ENCODE measurements around the gene RTF2.

DNA sequence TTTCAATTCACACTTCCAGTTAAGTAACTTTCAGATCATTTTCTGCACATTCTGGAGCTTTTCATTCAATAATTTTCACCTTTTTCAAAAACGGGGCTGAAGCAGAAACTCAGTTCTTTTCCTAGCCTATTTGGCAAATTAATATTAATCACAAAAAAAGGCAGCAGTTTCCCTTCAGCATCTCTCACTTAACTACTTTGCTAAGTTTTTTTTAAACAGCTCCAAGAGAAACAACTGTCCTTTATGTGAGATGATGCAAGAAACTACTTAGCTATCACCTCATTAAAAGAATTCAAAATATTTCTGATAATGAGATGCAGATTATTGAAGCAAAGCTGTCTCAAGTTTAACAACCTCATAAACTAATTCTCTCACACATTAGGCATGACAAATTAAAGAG lies 44.5 kb upstream of the RTF2 start:
- TF ChIP-seq POLR2A (IDR thresholded peaks at IDR 0.05), result no peak
- TF ChIP-seq, protein P1, sequence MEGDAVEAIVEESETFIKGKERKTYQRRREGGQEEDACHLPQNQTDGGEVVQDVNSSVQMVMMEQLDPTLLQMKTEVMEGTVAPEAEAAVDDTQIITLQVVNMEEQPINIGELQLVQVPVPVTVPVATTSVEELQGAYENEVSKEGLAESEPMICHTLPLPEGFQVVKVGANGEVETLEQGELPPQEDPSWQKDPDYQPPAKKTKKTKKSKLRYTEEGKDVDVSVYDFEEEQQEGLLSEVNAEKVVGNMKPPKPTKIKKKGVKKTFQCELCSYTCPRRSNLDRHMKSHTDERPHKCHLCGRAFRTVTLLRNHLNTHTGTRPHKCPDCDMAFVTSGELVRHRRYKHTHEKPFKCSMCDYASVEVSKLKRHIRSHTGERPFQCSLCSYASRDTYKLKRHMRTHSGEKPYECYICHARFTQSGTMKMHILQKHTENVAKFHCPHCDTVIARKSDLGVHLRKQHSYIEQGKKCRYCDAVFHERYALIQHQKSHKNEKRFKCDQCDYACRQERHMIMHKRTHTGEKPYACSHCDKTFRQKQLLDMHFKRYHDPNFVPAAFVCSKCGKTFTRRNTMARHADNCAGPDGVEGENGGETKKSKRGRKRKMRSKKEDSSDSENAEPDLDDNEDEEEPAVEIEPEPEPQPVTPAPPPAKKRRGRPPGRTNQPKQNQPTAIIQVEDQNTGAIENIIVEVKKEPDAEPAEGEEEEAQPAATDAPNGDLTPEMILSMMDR (IDR thresholded peaks at IDR 0.05), result no peak

All from heart left ventricle (tissue), 13 donors.